Choroid plexus epithelial cell (primary cell): ENCODE data around the gene NUP107.

Experiments used
- DNase-seq: peaks from one replicate; pipeline ENCODE4 v3.0.0-alpha.2; 2010; ENCODE audit warnings: low read depth
- H3K4me3 ChIP-seq: 2 replicates; pipeline ENCODE4 v1.5.1; 2011; ENCODE audit warnings: low read depth, mild to moderate bottlenecking, control low read depth, low read length, moderate library complexity
- TF ChIP-seq, protein P1 (sequence below): conservative IDR thresholded peaks from 2 replicates; pipeline ENCODE4 v1.5.1; 2011; ENCODE audit warnings: low read depth, mild to moderate bottlenecking, control low read depth, inconsistent platforms, low read length, moderate library complexity

The NUP107 gene

DNA sequence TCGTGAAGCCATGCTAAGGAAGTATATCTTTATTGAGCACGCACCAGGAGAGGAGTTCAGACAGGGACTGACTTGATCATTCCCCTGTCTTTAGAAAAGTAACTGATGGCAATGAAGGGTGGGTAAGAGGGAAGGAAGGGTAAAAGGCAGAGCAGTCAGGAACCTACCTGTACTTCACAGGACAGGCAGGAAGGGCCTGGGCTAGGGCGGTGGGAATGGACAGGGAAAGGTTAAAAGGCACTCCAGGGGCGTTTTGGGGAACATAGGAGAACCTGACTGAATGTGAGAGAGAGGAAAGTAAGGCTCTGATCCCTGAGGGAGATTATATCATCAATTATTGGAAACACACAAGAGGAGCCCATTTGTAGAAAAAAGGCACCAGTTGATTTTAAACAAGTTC, 63.1 kb downstream of the NUP107 start:
- no peak overlapping the region for H3K4me3 ChIP-seq
- no peak for DNase-seq
- TF ChIP-seq, protein P1, sequence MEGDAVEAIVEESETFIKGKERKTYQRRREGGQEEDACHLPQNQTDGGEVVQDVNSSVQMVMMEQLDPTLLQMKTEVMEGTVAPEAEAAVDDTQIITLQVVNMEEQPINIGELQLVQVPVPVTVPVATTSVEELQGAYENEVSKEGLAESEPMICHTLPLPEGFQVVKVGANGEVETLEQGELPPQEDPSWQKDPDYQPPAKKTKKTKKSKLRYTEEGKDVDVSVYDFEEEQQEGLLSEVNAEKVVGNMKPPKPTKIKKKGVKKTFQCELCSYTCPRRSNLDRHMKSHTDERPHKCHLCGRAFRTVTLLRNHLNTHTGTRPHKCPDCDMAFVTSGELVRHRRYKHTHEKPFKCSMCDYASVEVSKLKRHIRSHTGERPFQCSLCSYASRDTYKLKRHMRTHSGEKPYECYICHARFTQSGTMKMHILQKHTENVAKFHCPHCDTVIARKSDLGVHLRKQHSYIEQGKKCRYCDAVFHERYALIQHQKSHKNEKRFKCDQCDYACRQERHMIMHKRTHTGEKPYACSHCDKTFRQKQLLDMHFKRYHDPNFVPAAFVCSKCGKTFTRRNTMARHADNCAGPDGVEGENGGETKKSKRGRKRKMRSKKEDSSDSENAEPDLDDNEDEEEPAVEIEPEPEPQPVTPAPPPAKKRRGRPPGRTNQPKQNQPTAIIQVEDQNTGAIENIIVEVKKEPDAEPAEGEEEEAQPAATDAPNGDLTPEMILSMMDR, result no peak

DNA sequence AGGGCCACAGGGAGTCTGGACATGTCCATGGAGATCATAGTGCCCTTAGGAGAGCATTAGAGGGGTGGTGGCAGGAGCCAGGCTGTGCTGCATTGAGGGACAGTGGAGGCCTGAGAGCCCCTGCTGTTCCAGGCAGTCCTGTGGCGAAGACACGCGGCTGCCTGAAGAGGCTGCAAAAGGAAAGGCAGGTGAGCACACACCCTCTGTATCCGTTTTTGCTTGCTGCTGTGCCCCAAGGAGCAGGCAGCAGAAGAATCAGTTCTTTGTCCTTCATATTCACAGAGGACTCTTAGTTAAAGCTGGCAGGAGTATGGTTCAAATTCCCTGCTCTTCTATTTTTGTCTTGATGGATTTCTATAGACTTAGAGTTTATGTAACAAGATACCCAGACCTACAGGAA, 63.7 kb downstream of the NUP107 start:
- TF ChIP-seq, protein P1, result no peak
- H3K4me3 ChIP-seq, result no peak overlapping the region
- DNase-seq, result no peak

DNA sequence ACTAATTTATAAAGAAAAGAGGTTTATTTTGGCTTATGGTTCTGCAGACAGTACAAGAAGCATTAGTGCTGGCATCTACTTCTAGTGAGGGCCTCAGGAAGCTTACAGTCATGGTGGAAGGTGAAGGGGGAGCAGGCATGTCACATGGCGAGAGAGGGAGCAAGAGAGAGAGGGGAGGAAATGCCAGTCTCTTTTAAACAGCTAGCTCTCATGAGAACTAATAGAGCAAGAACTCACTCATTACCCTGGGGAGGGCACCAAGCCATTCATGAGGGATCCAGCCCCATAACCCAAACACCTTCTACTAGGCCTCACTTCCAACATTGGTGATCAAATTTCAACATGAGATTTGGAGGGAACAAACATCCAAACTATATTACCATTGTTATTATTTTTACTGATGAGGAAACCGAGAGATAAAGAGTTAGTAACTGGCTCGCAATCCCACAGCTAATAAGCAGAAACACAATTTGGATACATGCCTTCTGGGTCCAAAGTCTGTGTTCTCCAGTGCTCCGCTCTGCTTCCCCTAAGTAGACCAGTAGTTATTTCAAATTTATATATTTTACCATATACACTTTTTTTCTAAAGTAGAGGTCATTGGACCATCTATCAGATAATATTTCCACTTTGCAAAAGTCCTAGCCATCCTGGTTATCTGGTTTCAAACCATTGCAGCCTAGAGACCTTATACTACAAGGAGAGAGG, 68.9 kb downstream of the NUP107 start:
- TF ChIP-seq, protein P1, result no peak
- no peak overlapping the region for H3K4me3 ChIP-seq
- no peak for DNase-seq

DNA sequence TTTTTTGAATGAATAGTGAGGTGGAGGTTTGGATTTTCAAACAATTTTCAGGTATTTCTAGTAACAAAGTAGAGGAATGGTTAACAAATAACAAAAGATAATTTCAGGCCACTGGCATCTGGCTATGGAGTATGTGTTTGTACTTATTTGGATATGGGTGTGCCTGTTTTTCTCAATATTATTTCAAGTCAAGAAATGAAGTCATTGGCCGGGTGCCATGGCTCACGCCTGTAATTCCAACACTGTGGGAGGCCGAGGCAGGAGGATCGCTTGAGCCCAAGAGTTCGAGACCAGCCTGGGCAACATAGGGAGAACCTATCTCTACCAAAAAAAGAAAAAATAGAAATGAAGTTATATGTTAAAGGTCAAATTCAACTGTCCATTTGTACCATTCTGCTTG, 73.1 kb downstream of the NUP107 start:
- DNase-seq, result peak; percentile 20
- TF ChIP-seq, protein P1, result no peak
- no peak overlapping the region for H3K4me3 ChIP-seq

DNA sequence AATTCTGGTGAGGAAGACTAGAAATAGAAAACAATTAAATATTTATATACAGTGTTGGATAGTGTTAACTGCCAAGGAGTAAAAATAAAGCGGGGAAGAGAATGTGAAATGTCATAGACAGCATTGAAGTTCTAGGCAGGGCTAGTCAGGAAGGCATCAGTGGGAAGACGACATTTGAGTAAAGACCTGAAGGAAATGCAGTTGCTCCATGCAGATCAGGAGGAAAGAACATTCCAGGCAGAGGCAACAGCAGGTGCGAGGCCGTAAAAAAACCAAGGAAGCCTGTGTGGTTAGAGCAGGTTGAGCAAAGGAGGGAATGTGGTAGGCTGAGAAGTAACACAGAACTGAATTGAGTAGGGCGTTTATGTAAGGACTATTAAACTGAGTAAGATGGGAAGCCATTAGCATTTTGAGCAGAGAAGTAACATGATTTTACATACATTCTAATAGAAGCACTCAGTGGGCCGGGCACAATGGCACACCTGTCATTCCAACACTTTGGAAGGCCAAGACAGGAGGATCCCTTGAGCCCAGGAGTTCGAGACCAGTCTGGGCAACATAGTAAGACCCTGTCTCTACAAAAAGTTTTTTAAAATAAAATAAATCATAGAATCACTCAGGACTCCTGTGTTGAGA, 74.1 kb downstream of the NUP107 start:
- no peak for DNase-seq
- TF ChIP-seq, protein P1, result no peak
- H3K4me3 ChIP-seq, result no peak overlapping the region

DNA sequence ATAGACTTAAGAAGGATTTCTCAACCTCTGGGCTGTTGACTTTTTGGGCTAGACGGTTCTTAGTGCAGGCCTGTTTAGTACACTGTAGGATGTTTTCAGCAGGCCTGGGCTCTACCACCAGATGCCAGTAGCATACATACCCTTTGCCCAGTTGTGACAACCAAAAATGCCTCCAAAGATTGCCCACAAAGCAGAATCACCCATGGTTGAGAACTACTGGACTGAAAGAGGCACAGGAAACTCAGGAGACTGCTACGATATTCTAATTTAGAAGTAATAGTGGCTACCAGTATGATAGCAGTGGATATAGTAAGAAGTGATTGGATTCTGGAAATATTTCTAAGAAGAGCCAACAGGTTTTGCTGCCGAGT, 74.6 kb downstream of the NUP107 start:
- TF ChIP-seq, protein P1, result no peak
- no peak for DNase-seq
- no peak overlapping the region for H3K4me3 ChIP-seq
